ENCODE data around the gene OAS2. TPM values are rescaled to one million over a fixed set of nuclear protein-coding genes. Genes with fewer than 3 reads are reported as not detected.

OAS2 gene
- total RNA-seq, 1 donor from 2014 or later: 8.0 TPM

DNA sequence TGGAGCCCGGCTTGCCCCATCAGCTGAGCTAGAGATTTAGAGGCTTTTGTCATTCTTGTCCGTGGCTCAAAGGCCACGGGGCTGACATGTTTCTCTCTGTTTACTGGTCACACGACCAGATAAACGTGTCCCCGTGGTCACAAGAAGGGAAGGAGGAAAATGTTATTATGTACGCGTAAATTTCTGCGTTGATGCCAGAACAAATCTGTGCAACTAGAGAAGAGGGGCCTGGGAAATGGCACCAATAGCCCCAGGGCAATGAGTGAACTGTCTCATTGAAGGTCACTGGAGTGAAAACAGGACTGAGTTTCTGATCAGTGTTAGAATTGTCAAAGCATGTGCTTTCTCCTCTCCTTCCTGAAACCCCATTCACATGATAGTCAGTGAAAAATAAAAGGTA is 25.3 kb downstream of the OAS2 start:
- no peak for DNase-seq
- ATAC-seq: no peak
- intact Hi-C loops (cut with micrococcal nuclease): no loop called here

DNA sequence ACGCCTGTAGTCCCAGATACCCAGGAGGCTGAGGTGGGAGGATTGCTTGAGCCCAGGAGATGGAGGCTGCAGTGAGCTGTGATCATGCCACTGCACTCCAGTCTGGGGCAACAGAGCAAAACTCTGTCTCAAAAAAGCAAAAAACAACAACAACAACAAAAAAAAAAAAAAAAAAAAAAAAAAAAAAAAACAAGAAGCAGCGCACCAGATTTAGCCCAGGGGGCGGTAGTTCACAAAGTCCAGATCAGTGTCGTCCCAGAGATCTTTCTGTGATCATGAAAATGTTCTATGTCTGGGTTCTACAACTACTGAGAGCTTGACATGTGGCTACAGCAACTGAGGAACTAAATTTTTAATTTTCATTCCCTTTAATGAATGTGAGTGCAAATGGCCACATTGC is 27.4 kb downstream of the OAS2 start:
- no peak for ATAC-seq
- no peak for DNase-seq
- intact Hi-C loops (cut with micrococcal nuclease): no loop called here

DNA sequence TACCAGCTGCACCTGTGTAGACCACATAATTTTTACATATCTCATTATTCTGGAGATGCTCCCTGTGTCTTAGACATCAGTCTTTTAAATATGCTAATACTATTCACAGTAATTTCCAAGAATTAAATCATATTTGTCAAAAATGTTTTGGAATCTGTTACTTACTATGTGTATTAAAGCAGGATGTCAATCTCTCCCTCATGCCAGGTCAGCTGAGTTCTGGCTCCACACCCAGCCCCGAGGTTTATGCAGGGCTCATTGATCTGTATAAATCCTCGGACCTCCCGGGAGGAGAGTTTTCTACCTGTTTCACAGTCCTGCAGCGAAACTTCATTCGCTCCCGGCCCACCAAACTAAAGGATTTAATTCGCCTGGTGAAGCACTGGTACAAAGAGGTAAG is 27.9 kb downstream of the OAS2 start:
- ATAC-seq: no peak
- intact Hi-C loops (cut with micrococcal nuclease): no loop called here
- no peak for DNase-seq

- DNase-seq (no peak), ATAC-seq (no peak)
- intact Hi-C loops (cut with micrococcal nuclease): no loop called here
These were observed 28.3 kb downstream of the OAS2 start for GRCh38 chr12:113006641-113007040.

DNA sequence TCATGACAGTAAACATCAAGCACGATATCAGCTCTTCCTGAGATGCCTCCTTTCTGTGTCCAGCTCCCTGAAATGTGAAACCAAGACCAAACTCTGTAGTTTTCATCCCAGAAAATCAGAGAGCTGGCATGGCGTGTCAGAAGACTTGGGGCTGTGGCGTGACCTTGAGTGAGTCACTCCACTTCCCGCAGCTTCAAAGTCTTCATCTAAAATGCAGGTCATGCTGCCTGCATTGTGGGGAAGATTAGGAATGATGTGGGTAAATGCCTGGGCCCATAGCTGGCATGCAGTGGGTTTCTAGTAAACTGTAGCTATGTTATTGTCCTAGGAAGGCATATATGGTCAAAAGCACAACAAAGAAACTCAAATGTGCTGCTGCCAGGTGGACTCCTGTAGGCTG is 28.8 kb downstream of the OAS2 start:
- intact Hi-C loops (cut with micrococcal nuclease): no loop called here
- ATAC-seq (no peak), DNase-seq (no peak)

DNA sequence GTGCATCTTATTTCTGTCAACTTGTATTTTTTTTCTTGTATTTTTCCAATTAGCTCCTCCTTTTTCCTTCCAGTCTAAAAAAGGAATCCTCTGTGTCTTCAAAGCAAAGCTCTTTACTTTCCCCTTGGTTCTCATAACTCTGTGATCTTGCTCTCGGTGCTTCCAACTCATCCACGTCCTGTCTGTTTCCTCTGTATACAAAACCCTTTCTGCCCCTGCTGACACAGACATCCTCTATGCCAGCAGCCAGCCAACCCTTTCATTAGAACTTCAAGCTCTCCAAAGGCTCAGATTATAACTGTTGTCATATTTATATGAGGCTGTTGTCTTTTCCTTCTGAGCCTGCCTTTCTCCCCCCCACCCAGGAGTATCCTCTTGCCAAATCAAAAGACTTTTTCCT is 32.4 kb downstream of the OAS2 start:
- ATAC-seq: no peak
- intact Hi-C loops (cut with micrococcal nuclease): no loop called here

DNA sequence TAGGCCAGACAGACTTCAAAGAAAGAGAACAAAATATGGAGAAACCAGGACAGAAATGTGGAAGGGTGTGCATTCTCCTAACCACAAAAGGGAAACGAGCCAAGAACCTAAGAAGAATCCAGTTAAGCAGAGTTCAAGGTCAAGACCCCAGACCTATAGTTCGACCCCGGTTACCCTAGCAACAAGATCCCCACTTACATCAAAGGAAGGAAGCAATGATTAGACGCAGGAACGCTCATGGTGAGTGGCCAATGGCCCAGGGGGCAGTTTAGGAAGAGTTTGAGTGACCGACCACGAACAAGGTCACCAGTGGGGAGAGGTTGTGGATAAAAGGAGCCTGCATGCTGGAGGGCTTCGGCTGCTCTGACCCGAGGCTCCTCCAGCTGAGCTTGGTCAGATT is 36.2 kb downstream of the OAS2 start:
- no peak for DNase-seq
- intact Hi-C loops (cut with micrococcal nuclease): no loop called here
- ATAC-seq: no peak

More for the DNA sequence above, 32.4 kb downstream of the OAS2 start:
- DNase-seq: no peak

GRCh38 chr12:113016796-113017195 is 38.5 kb downstream of the OAS2 start:
- DNase-seq (no peak), ATAC-seq (no peak)
- intact Hi-C loops (cut with micrococcal nuclease): no loop called here

GRCh38 chr12:113019025-113019424 is 40.7 kb downstream of the OAS2 start:
- DNase-seq: no peak
- no peak for ATAC-seq
- intact Hi-C loops (cut with micrococcal nuclease): no loop called here

- intact Hi-C loops (cut with micrococcal nuclease): no loop called here
- ATAC-seq: no peak
- DNase-seq: no peak
These were observed 43.2 kb downstream of the OAS2 start for GRCh38 chr12:113021500-113021899.

- DNase-seq: no peak
- no peak for ATAC-seq
- intact Hi-C loops (cut with micrococcal nuclease): no loop called here
These were observed 44.4 kb downstream of the OAS2 start for GRCh38 chr12:113022563-113023297.

DNA sequence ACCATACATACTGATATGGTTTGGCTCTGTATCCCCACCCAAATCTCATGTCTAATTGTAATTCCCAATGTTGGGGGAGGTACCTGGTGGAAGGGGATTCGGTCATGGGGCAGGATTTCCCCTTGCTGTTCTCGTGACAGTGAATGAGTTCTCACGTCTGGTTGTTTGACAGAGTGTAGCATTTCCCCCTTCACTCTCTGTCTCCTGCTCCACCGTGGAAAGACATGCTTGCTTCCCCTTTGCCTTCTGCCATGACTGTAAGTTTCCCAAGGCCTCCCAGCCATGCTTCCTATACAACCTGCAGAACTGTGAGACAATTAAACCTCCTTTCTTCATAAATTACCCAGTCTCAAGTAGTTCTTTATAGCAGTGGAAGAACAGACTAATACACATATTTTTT is 49.4 kb downstream of the OAS2 start:
- no peak for ATAC-seq
- no peak for DNase-seq
- intact Hi-C loops (cut with micrococcal nuclease): no loop called here

DNA sequence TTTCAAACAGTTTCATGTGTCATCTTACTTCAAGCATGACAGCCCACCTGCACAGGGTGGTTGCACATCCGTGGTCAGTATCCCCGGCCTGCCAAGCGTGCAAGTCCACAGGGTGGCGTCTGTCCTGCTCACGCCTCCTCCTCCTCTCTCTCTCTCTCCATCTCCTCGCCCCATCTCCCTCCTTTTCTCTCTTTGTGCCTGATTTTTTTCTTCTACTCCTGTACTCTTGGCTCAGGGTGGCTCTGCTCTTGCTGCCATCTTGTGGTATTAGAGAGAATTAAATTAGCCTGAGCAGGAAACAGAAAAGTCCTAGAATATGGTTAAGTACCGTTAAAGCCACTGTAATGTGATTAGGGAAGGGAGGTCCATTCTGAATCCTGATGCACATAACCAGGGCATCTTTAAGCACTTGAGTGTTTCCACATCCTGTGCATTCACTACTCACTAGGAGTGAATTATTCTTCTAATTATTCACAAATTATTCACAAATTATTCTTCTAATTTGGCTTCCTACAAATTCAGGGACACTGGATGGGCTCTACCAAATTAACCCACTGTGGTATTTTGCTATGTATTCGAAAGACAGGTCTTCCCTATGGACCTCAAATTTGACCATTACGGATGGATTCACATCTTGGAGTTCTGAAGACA is 52.7 kb downstream of the OAS2 start:
- DNase-seq (no peak), ATAC-seq (peak; percentile 63)
- intact Hi-C loops (cut with micrococcal nuclease): no loop called here

- intact Hi-C loops (cut with micrococcal nuclease): loop anchor here (10.0 kb wide), 1 partner anchor 115 kb away; no protein-coding TSS in a partner anchor
- DNase-seq (no peak), ATAC-seq (no peak)
These were observed 61.7 kb downstream of the OAS2 start for GRCh38 chr12:113039911-113040445.

DNA sequence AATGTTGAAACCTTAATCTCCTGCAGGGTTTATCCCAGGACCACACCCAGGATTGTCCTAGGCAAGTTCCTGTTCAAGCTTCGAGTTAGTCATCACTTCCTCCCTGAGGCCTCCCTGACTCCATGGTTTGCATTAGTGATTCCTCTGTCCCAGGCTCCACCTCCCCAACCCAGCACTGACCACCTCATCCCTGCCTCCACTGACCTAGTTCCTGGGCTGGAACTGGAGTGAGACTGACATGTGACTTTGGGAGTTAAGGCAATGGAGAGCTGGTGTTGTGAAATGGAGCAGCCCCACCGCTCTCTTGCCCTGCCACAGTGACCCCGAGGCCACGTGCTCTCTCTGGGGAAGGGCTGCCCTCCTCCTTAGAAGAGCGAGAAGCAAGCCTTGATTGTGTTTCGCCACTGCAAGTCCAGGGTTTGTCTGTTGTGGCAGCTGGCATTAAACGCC is 62.4 kb downstream of the OAS2 start:
- intact Hi-C loops (cut with micrococcal nuclease): loop anchor here (10.0 kb wide), 1 partner anchor 114 kb away; no protein-coding TSS in a partner anchor
- ATAC-seq: peak; percentile 99
- DNase-seq: peak; percentile 81

DNA sequence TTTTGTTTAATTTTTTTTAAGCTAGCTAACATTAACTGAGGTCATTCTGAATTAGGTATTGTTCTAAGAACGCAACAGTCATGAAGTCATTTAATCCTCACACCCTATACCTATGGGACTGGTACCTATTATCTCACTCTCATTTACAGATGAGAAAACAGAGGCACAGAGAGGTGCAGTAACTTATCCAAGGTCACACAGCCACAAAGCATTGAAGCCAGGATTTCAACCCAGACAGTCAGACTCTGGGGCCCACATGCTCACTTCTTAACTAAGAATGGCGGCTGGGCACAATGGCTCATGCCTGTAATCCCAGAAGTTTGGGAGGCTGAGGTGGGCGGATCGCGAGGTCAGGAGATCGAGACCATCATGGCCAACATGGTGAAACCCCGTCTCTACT is 63.2 kb downstream of the OAS2 start:
- DNase-seq (no peak), ATAC-seq (no peak)
- intact Hi-C loops (cut with micrococcal nuclease): loop anchor here (10.0 kb wide), 1 partner anchor 113 kb away; no protein-coding TSS in a partner anchor

DNA sequence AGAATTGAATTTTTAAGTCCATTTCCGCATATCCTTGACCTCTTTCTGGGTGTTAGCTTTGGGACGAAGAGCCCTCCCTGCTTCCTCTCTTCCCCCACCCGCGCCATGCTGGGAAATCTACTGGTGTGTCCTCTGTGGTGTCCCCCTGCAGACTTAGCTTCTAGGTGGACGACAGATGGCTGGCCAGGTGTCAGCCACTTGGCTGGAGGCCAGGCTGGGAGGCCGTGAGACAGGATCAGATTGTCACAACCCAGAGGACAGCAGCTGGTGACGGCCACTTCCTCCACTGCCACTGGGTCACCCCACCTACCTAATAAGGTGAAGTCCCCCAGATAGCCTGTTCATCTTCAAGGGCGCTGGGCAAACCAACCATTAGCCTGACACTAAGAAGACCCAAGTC is 64.9 kb downstream of the OAS2 start:
- DNase-seq (no peak), ATAC-seq (no peak)
- intact Hi-C loops (cut with micrococcal nuclease): loop anchor here (10.0 kb wide), 1 partner anchor 112 kb away; no protein-coding TSS in a partner anchor

DNA sequence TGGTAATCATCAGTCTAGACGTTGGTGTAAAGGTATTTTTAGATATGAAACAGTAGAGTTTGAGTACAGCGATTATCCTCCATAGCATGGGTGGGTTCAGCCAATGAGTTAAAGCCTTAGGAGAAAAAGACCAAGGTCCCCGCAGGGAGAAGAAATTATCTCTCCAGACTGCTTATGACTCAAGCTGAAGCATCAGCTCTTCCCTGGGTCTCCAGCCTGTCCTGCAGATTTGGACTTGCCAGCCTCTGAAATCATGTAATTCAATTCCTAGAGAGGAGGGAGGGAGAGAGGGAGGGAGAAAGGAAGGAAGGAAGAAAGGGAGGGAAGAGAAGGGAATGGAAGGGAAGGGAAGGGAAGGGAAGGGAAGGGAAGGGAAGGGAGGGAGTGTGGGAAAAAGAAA is 66.2 kb downstream of the OAS2 start:
- no peak for ATAC-seq
- no peak for DNase-seq
- intact Hi-C loops (cut with micrococcal nuclease): loop anchor here (10.0 kb wide), 1 partner anchor 110 kb away; no protein-coding TSS in a partner anchor

- peak; percentile 79 for ATAC-seq
- intact Hi-C loops (cut with micrococcal nuclease): loop anchor here (10.0 kb wide), 1 partner anchor 106 kb away; no protein-coding TSS in a partner anchor
- DNase-seq: peak; percentile 42
These were observed 70.4 kb downstream of the OAS2 start for GRCh38 chr12:113048716-113049127.

Data from left ventricle myocardium superior (tissue), 1 donor.